ENCODE data around the gene KLC4.

- TF ChIP-seq EZH2phosphoT487 (IDR thresholded peaks at IDR 0.05; ENCODE audit: insufficient read depth, low read depth), result no peak
- TF ChIP-seq EZH2 (IDR thresholded peaks at IDR 0.05; ENCODE audit: insufficient read depth, poor library complexity, severe bottlenecking), result no peak
Observed at GRCh38 chr6:43032326-43032725, 27.1 kb upstream of the KLC4 start.
